Activated T-helper 1 cell treated with Interleukin-2 at 50 U/mL for 16 hours (primary cell): ENCODE data around the gene EXO1.

ENCODE experiments used
- DNase-seq: peaks from one replicate; pipeline ENCODE4 v3.0.0-alpha.2; 2020; ENCODE audit warnings: low read depth

The EXO1 gene

GRCh38 chr1:241894016-241894415, 46.0 kb downstream of the EXO1 start:
- DNase-seq, result no peak

- DNase-seq, result no peak
Observed at GRCh38 chr1:241895013-241895412, 47.0 kb downstream of the EXO1 start.

GRCh38 chr1:241896670-241896962, 48.6 kb downstream of the EXO1 start:
- no peak for DNase-seq

- DNase-seq, result no peak
Observed at GRCh38 chr1:241899210-241899609, 51.2 kb downstream of the EXO1 start.

- no peak for DNase-seq
Observed at GRCh38 chr1:241900381-241900780, 52.4 kb downstream of the EXO1 start.

- DNase-seq, result no peak
Observed at GRCh38 chr1:241902391-241903065, 54.5 kb downstream of the EXO1 start.

GRCh38 chr1:241916196-241916595, 68.2 kb downstream of the EXO1 start:
- no peak for DNase-seq

- no peak for DNase-seq
Observed at GRCh38 chr1:241917487-241917886, 69.5 kb downstream of the EXO1 start.

GRCh38 chr1:241918879-241919278, 70.9 kb downstream of the EXO1 start:
- DNase-seq, result no peak

- no peak for DNase-seq
Observed at GRCh38 chr1:241924080-241924808, 76.2 kb downstream of the EXO1 start.

GRCh38 chr1:241926141-241926540, 78.1 kb downstream of the EXO1 start:
- DNase-seq, result no peak

GRCh38 chr1:241927321-241927720, 79.3 kb downstream of the EXO1 start:
- no peak for DNase-seq

- DNase-seq, result no peak
Observed at GRCh38 chr1:241932845-241933244, 84.8 kb downstream of the EXO1 start.

GRCh38 chr1:241934201-241934848, 86.3 kb downstream of the EXO1 start:
- no peak for DNase-seq

- DNase-seq, result no peak
Observed at GRCh38 chr1:241934866-241935265, 86.9 kb downstream of the EXO1 start.
